HepG2 (cell line): ENCODE results near the gene EDAR. TPM values are rescaled to one million over a fixed set of nuclear protein-coding genes. Genes with fewer than 3 reads are reported as not detected.

Experiments used
- ATAC-seq: fragments of 200-7000 bp; cut with Tn5 transposase; 3 replicates; pipeline ENCODE4 v1.9.1; 2020; ENCODE audit warnings: mild to moderate bottlenecking, moderate library complexity
- BruUV-seq: library from RNA; stranded (reverse); fragments of 400-500 nt; replicated peaks from 2 replicates; lab custom pipeline; 2021; lab: Mats Ljungman, UMichigan
- CTCF ChIA-PET: fragments of 300-600 bp; formaldehyde crosslinking; extraction: SDS; loops from one replicate; lab custom pipeline; 2021; ENCODE audit warnings: low total read pairs, inconsistent platforms, low intra/inter-chr PET ratio; lab: Yijun Ruan, JAX
- POLR2A ChIA-PET: fragments of 350-600 bp; sonication (Branson Sonifier 250); formaldehyde crosslinking; loops from one replicate; lab custom pipeline; 2020; ENCODE audit warnings: antibody characterized with exemption, inconsistent platforms; lab: Yijun Ruan, JAX
- DNase-seq: peaks from one replicate; pipeline ENCODE4 v3.0.0-alpha.2; 2015; ENCODE audit warnings: low spot score
- FAIRE-seq: peaks from 3 replicates; lab custom pipeline; 2011; peaks lifted over from hg19 to GRCh38; lab: Jason Lieb, UNC
- H2AFZ ChIP-seq: one replicate; pipeline ENCODE4 v1.6.1; 2011; ENCODE audit warnings: low read length, inconsistent platforms
- H3K27ac ChIP-seq: fragments of 300-600 bp; 3 replicates; pipeline ENCODE4 v1.8.0; 2011; ENCODE audit warnings: mixed run types, mild to moderate bottlenecking, mixed read lengths, low read length, inconsistent platforms; ENCODE audit not compliant: insufficient read depth; ENCODE audit errors: extremely low read length
- H3K27me3 ChIP-seq, 2 experiments: fragments of 200-600 bp in 1 of 2; 2 replicates in 1 of 2; 3 replicates in 1 of 2; pipeline versions ENCODE4 v1.6.0 to v1.8.0; 2011; ENCODE audit warnings: low read length in 2 of 2, mild to moderate bottlenecking in 2 of 2, moderate library complexity in 2 of 2, inconsistent platforms in 1 of 2; ENCODE audit not compliant: insufficient read depth in 2 of 2, control insufficient read depth in 1 of 2
- H3K36me3 ChIP-seq, 2 experiments: fragments of 200-600 bp in 1 of 2; replicated peaks in 1 of 2; 2 replicates in 1 of 2; 3 replicates in 1 of 2; pipeline versions ENCODE4 v1.5.1 to v1.8.0; 2011; ENCODE audit warnings: low read length in 2 of 2, inconsistent platforms in 1 of 2; ENCODE audit not compliant: insufficient read depth in 2 of 2, control insufficient read depth in 1 of 2
- H3K4me1 ChIP-seq: 2 replicates; pipeline ENCODE4 v1.5.1; 2012; ENCODE audit warnings: low read length, inconsistent platforms; ENCODE audit not compliant: insufficient read depth
- H3K4me2 ChIP-seq: 2 replicates; pipeline ENCODE4 v1.6.0; 2011; ENCODE audit warnings: low read depth, low read length, inconsistent platforms
- H3K4me3 ChIP-seq, 3 experiments: fragments of 200-600 bp in 1 of 3; sonication (generic), shearing (Covaris generic) in 1 of 3; replicated peaks in 1 of 3; 2 replicates each; pipeline ENCODE4 v1.5.1; 2011 to 2016; ENCODE audit warnings: low read length in 3 of 3, inconsistent platforms in 2 of 3, low read depth in 2 of 3, mild to moderate bottlenecking in 2 of 3, control low read depth in 1 of 3, mixed read lengths in 1 of 3; ENCODE audit not compliant: insufficient read depth in 1 of 3
- H3K79me2 ChIP-seq: one replicate; pipeline ENCODE4 v1.6.1; 2011; ENCODE audit warnings: low read length, inconsistent platforms; ENCODE audit not compliant: insufficient read depth
- H3K9ac ChIP-seq: 2 replicates; pipeline ENCODE4 v1.6.0; 2011; ENCODE audit warnings: mild to moderate bottlenecking, low read depth, low read length, inconsistent platforms; ENCODE audit not compliant: insufficient read depth
- H3K9me3 ChIP-seq: 2 replicates; pipeline ENCODE4 v1.5.1; 2012; ENCODE audit warnings: mild to moderate bottlenecking, low read length
- H4K20me1 ChIP-seq: 2 replicates; pipeline ENCODE4 v1.6.0; 2011; ENCODE audit warnings: inconsistent platforms, mild to moderate bottlenecking, low read length, moderate library complexity; ENCODE audit not compliant: insufficient read depth
- HMGA1 ChIP-seq: sonication (generic); formaldehyde crosslinking; conservative IDR thresholded peaks from 2 replicates; pipeline ENCODE4 v1.4.0; 2020; ENCODE audit warnings: missing genetic modification reagents
- REPIN1 ChIP-seq: sonication (generic); formaldehyde crosslinking; IDR thresholded peaks from 2 replicates; pipeline ENCODE4 v1.8.0; 2022; ENCODE audit warnings: missing genetic modification reagents, low read depth, mild to moderate bottlenecking, borderline replicate concordance
- ZFX ChIP-seq: sonication (generic); formaldehyde crosslinking; IDR thresholded peaks from 2 replicates; pipeline ENCODE4 v1.4.0; 2020; ENCODE audit warnings: mild to moderate bottlenecking, low read depth, missing genetic modification reagents, moderate library complexity
- ZNF530 ChIP-seq: sonication (generic); formaldehyde crosslinking; IDR thresholded peaks from 2 replicates; pipeline ENCODE4 v1.5.0; 2020; ENCODE audit warnings: low read depth, mild to moderate bottlenecking, missing genetic modification reagents
- WGBS: methylation state at CpG from one replicate; pipeline ENCODE4 v1.1.6; 2017; ENCODE audit warnings: low lambda C conversion rate; 5-methylcytosine and 5-hydroxymethylcytosine counted together
- in situ Hi-C: cut with HindIII; loops from 2 replicates; pipeline ENCODE4 v1.10.0; 2017; ENCODE audit warnings: low pct_unique_long_range_greater_than_20kb; ENCODE audit not compliant: extremely low pct_ligation_motif_present
- intact Hi-C: fragments of 100-400 bp; cut with micrococcal nuclease; formaldehyde crosslinking; loops from one replicate; pipeline ENCODE4 v1.10.0; 2022; ENCODE audit not compliant: unreplicated experiment
- polyA plus RNA-seq, 8 experiments: library from polyadenylated mRNA; depleted of rRNA in 3 of 8; stranded (reverse) in 7 of 8; unstranded in 1 of 8; fragments of >200 nt; fragmentation: Illumina TruSeq in 4 of 8; extraction: Trizol in 4 of 8; gene quantifications; 2 replicates each; pipeline versions ENCODE4 v1.2.1 to v1.2.3, GENCODE V29; 2011 to 2016; ENCODE audit warnings: low read depth in 4 of 8, missing spikeins in 1 of 8, mixed read lengths in 1 of 8; ENCODE audit not compliant: insufficient read depth in 1 of 8
- total RNA-seq, 5 experiments: library from RNA; depleted of rRNA; stranded (reverse); fragments of >200 nt; fragmentation: Illumina TruSeq; extraction: Trizol; gene quantifications; 2 replicates each; pipeline ENCODE4 v1.2.3, GENCODE V29; 2016; ENCODE audit warnings: low read depth in 1 of 5
- TF ChIP-seq, protein P1 (sequence below): sonication (generic); formaldehyde crosslinking; IDR thresholded peaks from 2 replicates; pipeline ENCODE4 v1.8.1; 2023; ENCODE audit warnings: missing genetic modification reagents, mild to moderate bottlenecking, borderline replicate concordance
- TF ChIP-seq, protein P2 (sequence below): IDR thresholded peaks from 2 replicates; pipeline ENCODE4 v1.6.1; 2016
- TF ChIP-seq, protein P3 (sequence below): IDR thresholded peaks from 2 replicates; pipeline ENCODE4 v1.6.1; 2012; ENCODE audit warnings: low read depth, low read length, improper control_type of control experiment

EDAR gene
- total and polyA plus RNA-seq, 2 of the 13 experiments (the other 11 are each of a cell fraction or from before 2014, with no cell fraction given) = not detected

DNA sequence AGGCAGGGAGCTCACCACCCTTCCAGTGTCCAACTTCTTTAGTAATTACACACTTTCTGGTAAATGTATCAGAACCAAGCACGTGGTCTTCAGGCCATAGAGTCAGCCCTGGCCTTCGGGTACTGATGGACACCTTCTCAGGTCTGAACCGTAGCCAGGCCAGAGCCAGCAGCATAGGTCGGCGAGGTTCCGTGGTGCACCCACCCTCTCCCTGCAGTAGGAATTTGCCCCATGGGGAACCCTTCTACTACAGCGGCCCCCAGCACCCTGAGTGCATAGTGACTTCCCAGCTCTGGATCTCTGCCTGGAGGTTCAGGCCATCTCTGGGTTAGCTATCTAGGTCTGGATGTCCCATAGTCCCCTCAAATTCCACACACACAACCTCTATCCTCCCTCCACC, 61.6 kb downstream of the EDAR start:
- H3K36me3 ChIP-seq = no peaks in the 10 kb centered on the region
- FAIRE-seq = no peak
- H3K27me3 ChIP-seq = peaks cover 4 to 58% of the 10 kb centered on the region in 2 experiments; a peak in 4 of 5 replicates
- H4K20me1 ChIP-seq = no peaks in the 10 kb centered on the region
- H3K9me3 ChIP-seq = no peaks in the 10 kb centered on the region
- H3K4me3 ChIP-seq = no peak overlapping the region
- intact Hi-C loops = no loop called here
- H2AFZ ChIP-seq = no peak overlapping the region
- BruUV-seq = no TSS peak
- no peak overlapping the region for H3K4me2 ChIP-seq
- TF ChIP-seq ZFX (no peak), HMGA1 (no peak), ZNF530 (CRISPR knock-in tag) (no peak), REPIN1 (no peak)
- TF ChIP-seq, protein P1, sequence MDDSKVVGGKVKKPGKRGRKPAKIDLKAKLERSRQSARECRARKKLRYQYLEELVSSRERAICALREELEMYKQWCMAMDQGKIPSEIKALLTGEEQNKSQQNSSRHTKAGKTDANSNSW = no peak
- TF ChIP-seq, protein P2, sequence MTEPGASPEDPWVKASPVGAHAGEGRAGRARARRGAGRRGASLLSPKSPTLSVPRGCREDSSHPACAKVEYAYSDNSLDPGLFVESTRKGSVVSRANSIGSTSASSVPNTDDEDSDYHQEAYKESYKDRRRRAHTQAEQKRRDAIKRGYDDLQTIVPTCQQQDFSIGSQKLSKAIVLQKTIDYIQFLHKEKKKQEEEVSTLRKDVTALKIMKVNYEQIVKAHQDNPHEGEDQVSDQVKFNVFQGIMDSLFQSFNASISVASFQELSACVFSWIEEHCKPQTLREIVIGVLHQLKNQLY (CRISPR knock-in tag) = no peak
- TF ChIP-seq, protein P3, sequence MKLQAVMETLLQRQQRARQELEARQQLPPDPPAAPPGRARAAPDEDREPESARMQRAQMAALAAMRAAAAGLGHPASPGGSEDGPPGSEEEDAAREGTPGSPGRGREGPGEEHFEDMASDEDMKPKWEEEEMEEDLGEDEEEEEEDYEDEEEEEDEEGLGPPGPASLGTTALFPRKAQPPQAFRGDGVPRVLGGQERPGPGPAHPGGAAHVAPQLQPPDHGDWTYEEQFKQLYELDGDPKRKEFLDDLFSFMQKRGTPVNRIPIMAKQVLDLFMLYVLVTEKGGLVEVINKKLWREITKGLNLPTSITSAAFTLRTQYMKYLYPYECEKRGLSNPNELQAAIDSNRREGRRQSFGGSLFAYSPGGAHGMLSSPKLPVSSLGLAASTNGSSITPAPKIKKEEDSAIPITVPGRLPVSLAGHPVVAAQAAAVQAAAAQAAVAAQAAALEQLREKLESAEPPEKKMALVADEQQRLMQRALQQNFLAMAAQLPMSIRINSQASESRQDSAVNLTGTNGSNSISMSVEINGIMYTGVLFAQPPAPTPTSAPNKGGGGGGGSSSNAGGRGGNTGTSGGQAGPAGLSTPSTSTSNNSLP = no peak
- 37% methylated on average over 4 of the region's 7 CpGs for WGBS
- no peak for ATAC-seq
- in situ Hi-C loops = loop anchor here (5.0 kb wide), 1 partner anchor 60 kb away; the partner anchor contains the start of gene EDAR
- DNase-seq = no peak
- 0 out of 2 replicates have a peak, but pooled peaks cover 6% of the 10 kb centered on the region for H3K4me1 ChIP-seq
- POLR2A ChIA-PET = no interaction called here
- H3K27ac ChIP-seq = no peak overlapping the region
- H3K9ac ChIP-seq = no peak overlapping the region
- CTCF ChIA-PET = interaction anchor here (1.7 kb wide), 1 partner anchor 62 kb away, joined by 12 read pairs; the partner anchor contains the start of gene EDAR
- H3K79me2 ChIP-seq = no peaks in the 10 kb centered on the region
